SK-N-SH (cell line): Measurements from ENCODE around the gene ULBP2. TPM values are rescaled to one million over a fixed set of nuclear protein-coding genes. Genes with fewer than 3 reads are reported as not detected.

Experiments used
- CTCF ChIA-PET: fragments of 300-600, 350-600 bp; formaldehyde crosslinking; extraction: SDS; loops from one replicate; lab custom pipeline; 2021; lab: Yijun Ruan, JAX
- POLR2A ChIA-PET: fragments of 350-600 bp; sonication (Branson Sonifier 250); formaldehyde crosslinking; extraction: SDS; loops from one replicate; lab custom pipeline; 2020; ENCODE audit warnings: antibody characterized with exemption, inconsistent platforms; lab: Yijun Ruan, JAX
- DNase-seq: peaks from one replicate; pipeline ENCODE4 v3.0.0; 2012
- H2AFZ ChIP-seq: fragments of 200-600 bp; sonication (generic); 2 replicates; pipeline ENCODE4 v1.8.1; 2016; ENCODE audit warnings: antibody characterized with exemption, mild to moderate bottlenecking, low read depth
- H3F3A ChIP-seq: fragments of 200-600 bp; sonication (generic); replicated peaks from 2 replicates; pipeline ENCODE3; 2016; ENCODE audit warnings: antibody characterized with exemption, mild to moderate bottlenecking; ENCODE audit not compliant: insufficient read depth
- H3K27ac ChIP-seq, 2 experiments: fragments of 200-500 bp in 1 of 2; fragments of 200-600 bp in 1 of 2; sonication (Bioruptor generic) in 1 of 2; sonication (generic), shearing (Covaris generic) in 1 of 2; 2 replicates each; pipeline versions ENCODE4 v1.5.1 to v1.6.1; 2014 to 2016; ENCODE audit warnings: low read depth in 2 of 2, inconsistent platforms in 1 of 2, low read length in 1 of 2, mild to moderate bottlenecking in 1 of 2, mixed read lengths in 1 of 2
- H3K27me3 ChIP-seq: fragments of 200-600 bp; sonication (generic), shearing (Covaris generic); 2 replicates; pipeline ENCODE4 v1.6.1; 2016; ENCODE audit warnings: mixed run types; ENCODE audit not compliant: insufficient read depth
- H3K36me3 ChIP-seq, 2 experiments: fragments of 200-500 bp in 1 of 2; fragments of 200-600 bp in 1 of 2; sonication (Bioruptor generic) in 1 of 2; sonication (generic) in 1 of 2; replicated peaks in 1 of 2; 2 replicates each; pipeline versions ENCODE3 to v1.5.1; 2014 to 2016; ENCODE audit warnings: low read length in 1 of 2, mild to moderate bottlenecking in 1 of 2; ENCODE audit not compliant: insufficient read depth in 2 of 2, control insufficient read depth in 1 of 2
- H3K4me1 ChIP-seq, 2 experiments: fragments of 200-500 bp in 1 of 2; fragments of 200-600 bp in 1 of 2; sonication (Bioruptor generic) in 1 of 2; sonication (generic), shearing (Covaris generic) in 1 of 2; 2 replicates each; pipeline versions ENCODE4 v1.5.1 to v1.6.1; 2014 to 2016; ENCODE audit warnings: low read depth in 1 of 2, low read length in 1 of 2, mixed run types in 1 of 2; ENCODE audit not compliant: insufficient read depth in 2 of 2, control insufficient read depth in 1 of 2
- H3K4me2 ChIP-seq: fragments of 200-600 bp; sonication (generic), shearing (Covaris generic); 2 replicates; pipeline ENCODE4 v1.6.1; 2017; ENCODE audit warnings: mixed run types
- H3K4me3 ChIP-seq, 2 experiments: fragments of 200-500 bp in 1 of 2; fragments of 200-600 bp in 1 of 2; sonication (Bioruptor generic) in 1 of 2; sonication (generic), shearing (Covaris generic) in 1 of 2; 2 replicates each; pipeline versions ENCODE4 v1.5.1 to v1.8.1; 2014 to 2016; ENCODE audit warnings: low read depth in 2 of 2, inconsistent platforms in 1 of 2, low read length in 1 of 2, mild to moderate bottlenecking in 1 of 2, mixed read lengths in 1 of 2, moderate library complexity in 1 of 2
- H3K79me2 ChIP-seq: fragments of 200-600 bp; sonication (generic); 2 replicates; pipeline ENCODE4 v1.8.1; 2017; ENCODE audit warnings: mild to moderate bottlenecking; ENCODE audit not compliant: insufficient read depth
- H3K9ac ChIP-seq: fragments of 200-600 bp; sonication (generic); 2 replicates; pipeline ENCODE4 v1.6.1; 2017; ENCODE audit warnings: mixed run types
- H3K9me2 ChIP-seq: fragments of 200-600 bp; sonication (generic); 2 replicates; pipeline ENCODE4 v1.6.1; 2017; ENCODE audit warnings: mixed run types
- H3K9me3 ChIP-seq: fragments of 200-600 bp; sonication (generic); 2 replicates; pipeline ENCODE4 v1.6.1; 2017; ENCODE audit warnings: mixed run types, mild to moderate bottlenecking, moderate library complexity
- H4K20me1 ChIP-seq: fragments of 200-600 bp; sonication (generic); 2 replicates; pipeline ENCODE4 v1.6.1; 2017; ENCODE audit warnings: mild to moderate bottlenecking, mixed run types; ENCODE audit not compliant: insufficient read depth
- EP300 ChIP-seq, 2 experiments: IDR thresholded peaks; 2 replicates each; pipeline versions ENCODE4 v1.4.0 to v1.6.1; 2012; ENCODE audit warnings: borderline replicate concordance in 1 of 2, low read depth in 1 of 2, low read length in 1 of 2
- EZH2phosphoT487 ChIP-seq: fragments of 200-600 bp; sonication (generic); IDR thresholded peaks from 2 replicates; pipeline ENCODE4 v1.6.1; 2017; ENCODE audit warnings: low read depth, mixed run types, mild to moderate bottlenecking, antibody characterized with exemption, moderate library complexity, borderline replicate concordance
- FOSL2 ChIP-seq: IDR thresholded peaks from 2 replicates; pipeline ENCODE4 v1.4.0; 2012; ENCODE audit warnings: low read depth, mild to moderate bottlenecking, moderate library complexity, borderline replicate concordance
- FOXM1 ChIP-seq: IDR thresholded peaks from 2 replicates; pipeline ENCODE4 v1.4.0; 2012; ENCODE audit warnings: low read depth, mild to moderate bottlenecking
- GABPA ChIP-seq: IDR thresholded peaks from 2 replicates; pipeline ENCODE4 v1.4.0; 2012; ENCODE audit warnings: low read depth, mild to moderate bottlenecking
- JUND ChIP-seq: IDR thresholded peaks from 2 replicates; pipeline ENCODE4 v1.4.0; 2012
- MEF2A ChIP-seq: IDR thresholded peaks from 2 replicates; pipeline ENCODE4 v1.4.0; 2012; ENCODE audit warnings: low read depth, borderline replicate concordance
- MXI1 ChIP-seq: IDR thresholded peaks from 2 replicates; pipeline ENCODE4 v1.6.1; 2012; ENCODE audit warnings: mild to moderate bottlenecking, low read depth, low read length, improper control_type of control experiment
- NFIC ChIP-seq: IDR thresholded peaks from 2 replicates; pipeline ENCODE4 v1.4.0; 2012; ENCODE audit warnings: borderline replicate concordance
- NRF1 ChIP-seq: IDR thresholded peaks from 2 replicates; pipeline ENCODE4 v1.6.1; 2012; ENCODE audit warnings: low read depth, mild to moderate bottlenecking, low read length
- POLR2AphosphoS5 ChIP-seq: IDR thresholded peaks from 2 replicates; pipeline ENCODE4 v1.6.1; 2012; ENCODE audit warnings: low read depth, low read length
- RAD21 ChIP-seq: IDR thresholded peaks from 2 replicates; pipeline ENCODE4 v1.6.1; 2012; ENCODE audit warnings: mild to moderate bottlenecking, low read length
- SMC3 ChIP-seq: IDR thresholded peaks from 2 replicates; pipeline ENCODE4 v1.6.1; 2012; ENCODE audit warnings: low read depth, low read length, improper control_type of control experiment
- TCF12 ChIP-seq: IDR thresholded peaks from 2 replicates; pipeline ENCODE4 v1.4.0; 2012
- TEAD4 ChIP-seq: IDR thresholded peaks from 2 replicates; pipeline ENCODE4 v1.4.0; 2012; ENCODE audit warnings: mild to moderate bottlenecking, borderline replicate concordance; ENCODE audit not compliant: insufficient read depth
- WGBS: methylation state at CpG from one replicate; pipeline ENCODE4 v1.1.6; 2017; ENCODE audit warnings: low lambda C conversion rate; 5-methylcytosine and 5-hydroxymethylcytosine counted together
- polyA plus RNA-seq, 3 experiments: library from polyadenylated mRNA; depleted of rRNA; stranded (reverse); fragments of >200 nt; gene quantifications; 2 replicates each; pipeline ENCODE4 v1.2.3, GENCODE V29; 2012
- TF ChIP-seq, protein P1 (sequence below): fragments of 200-600 bp; sonication (generic); IDR thresholded peaks from 2 replicates; pipeline ENCODE4 v1.6.1; 2017; ENCODE audit warnings: antibody characterized with exemption, mild to moderate bottlenecking, moderate library complexity
- TF ChIP-seq, protein P2 (sequence below): IDR thresholded peaks from 2 replicates; pipeline ENCODE4; 2012
- TF ChIP-seq, protein P3 (sequence below): IDR thresholded peaks from 2 replicates; pipeline ENCODE4 v1.4.0; 2012; ENCODE audit warnings: low read depth, borderline replicate concordance

Gene ULBP2
- polyA plus RNA-seq, 1 of the 3 experiments (the other 2 are of a cell fraction), result 5.0 TPM

DNA sequence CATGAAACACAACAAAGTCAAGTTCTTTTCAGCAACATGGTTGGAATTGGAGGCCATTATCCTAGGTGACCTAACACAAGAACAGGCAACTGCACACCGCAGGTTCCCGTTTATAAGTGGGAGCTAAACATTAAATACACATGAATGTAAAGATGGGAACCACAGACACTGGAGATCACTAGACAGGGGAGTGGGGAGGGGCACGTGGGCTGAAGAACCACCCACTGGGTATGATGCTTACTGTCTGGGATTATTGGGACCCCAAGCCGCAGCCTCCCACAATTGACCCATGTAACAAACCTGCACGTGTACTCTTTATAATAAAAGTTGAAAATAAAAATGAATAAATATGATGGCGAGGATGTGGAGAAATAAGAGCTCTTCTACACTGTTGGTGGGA, 10.3 kb upstream of the ULBP2 start:
- ChIA-PET POLR2A (no interaction called here), CTCF (interaction anchor here (1.3 to 1.4 kb wide), 2 partner anchors 97 to 98 kb away, joined by 3 to 4 read pairs; no protein-coding TSS in a partner anchor)
- TF ChIP-seq TCF12, result no peak
- TF ChIP-seq, protein P1, sequence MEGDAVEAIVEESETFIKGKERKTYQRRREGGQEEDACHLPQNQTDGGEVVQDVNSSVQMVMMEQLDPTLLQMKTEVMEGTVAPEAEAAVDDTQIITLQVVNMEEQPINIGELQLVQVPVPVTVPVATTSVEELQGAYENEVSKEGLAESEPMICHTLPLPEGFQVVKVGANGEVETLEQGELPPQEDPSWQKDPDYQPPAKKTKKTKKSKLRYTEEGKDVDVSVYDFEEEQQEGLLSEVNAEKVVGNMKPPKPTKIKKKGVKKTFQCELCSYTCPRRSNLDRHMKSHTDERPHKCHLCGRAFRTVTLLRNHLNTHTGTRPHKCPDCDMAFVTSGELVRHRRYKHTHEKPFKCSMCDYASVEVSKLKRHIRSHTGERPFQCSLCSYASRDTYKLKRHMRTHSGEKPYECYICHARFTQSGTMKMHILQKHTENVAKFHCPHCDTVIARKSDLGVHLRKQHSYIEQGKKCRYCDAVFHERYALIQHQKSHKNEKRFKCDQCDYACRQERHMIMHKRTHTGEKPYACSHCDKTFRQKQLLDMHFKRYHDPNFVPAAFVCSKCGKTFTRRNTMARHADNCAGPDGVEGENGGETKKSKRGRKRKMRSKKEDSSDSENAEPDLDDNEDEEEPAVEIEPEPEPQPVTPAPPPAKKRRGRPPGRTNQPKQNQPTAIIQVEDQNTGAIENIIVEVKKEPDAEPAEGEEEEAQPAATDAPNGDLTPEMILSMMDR, result no peak
- no peak for TF ChIP-seq EZH2phosphoT487
- TF ChIP-seq NFIC, result no peak
- no peak for TF ChIP-seq POLR2AphosphoS5
- no peak for TF ChIP-seq NRF1
- no peak for TF ChIP-seq FOSL2
- TF ChIP-seq FOXM1, result no peak
- TF ChIP-seq MEF2A, result no peak
- no peak for TF ChIP-seq TEAD4
- no peak for TF ChIP-seq MXI1
- TF ChIP-seq GABPA, result no peak
- no peak for TF ChIP-seq RAD21
- no peak for TF ChIP-seq EP300 (IDR thresholded peaks at IDR 0.05; ENCODE audit: borderline replicate concordance in 1 of 2, low read depth in 1 of 2, low read length in 1 of 2)
- no peak for TF ChIP-seq SMC3
- TF ChIP-seq JUND, result no peak
- TF ChIP-seq, protein P2, sequence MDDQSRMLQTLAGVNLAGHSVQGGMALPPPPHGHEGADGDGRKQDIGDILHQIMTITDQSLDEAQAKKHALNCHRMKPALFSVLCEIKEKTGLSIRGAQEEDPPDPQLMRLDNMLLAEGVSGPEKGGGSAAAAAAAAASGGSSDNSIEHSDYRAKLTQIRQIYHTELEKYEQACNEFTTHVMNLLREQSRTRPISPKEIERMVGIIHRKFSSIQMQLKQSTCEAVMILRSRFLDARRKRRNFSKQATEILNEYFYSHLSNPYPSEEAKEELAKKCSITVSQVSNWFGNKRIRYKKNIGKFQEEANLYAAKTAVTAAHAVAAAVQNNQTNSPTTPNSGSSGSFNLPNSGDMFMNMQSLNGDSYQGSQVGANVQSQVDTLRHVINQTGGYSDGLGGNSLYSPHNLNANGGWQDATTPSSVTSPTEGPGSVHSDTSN, result no peak
- TF ChIP-seq, all 33 proteins: peak for 0
- no peak overlapping the region for H3K4me3 ChIP-seq
- WGBS, result 22% methylated on average over 6 of the region's 6 CpGs
- H3K9me2 ChIP-seq, result no peaks in the 10 kb centered on the region
- no peaks in the 10 kb centered on the region for H3K4me1 ChIP-seq
- H3K79me2 ChIP-seq, result no peaks in the 10 kb centered on the region
- H3K27ac ChIP-seq, result no peak overlapping the region
- H3K9ac ChIP-seq, result no peak overlapping the region
- H4K20me1 ChIP-seq, result no peaks in the 10 kb centered on the region
- peaks cover 12% of the 10 kb centered on the region for H3K27me3 ChIP-seq
- H2AFZ ChIP-seq, result no peak overlapping the region
- H3K4me2 ChIP-seq, result no peak overlapping the region
- peaks cover 3% of the 10 kb centered on the region for H3F3A ChIP-seq
- DNase-seq, result no peak
- no peaks in the 10 kb centered on the region for H3K36me3 ChIP-seq
- no peaks in the 10 kb centered on the region for H3K9me3 ChIP-seq

DNA sequence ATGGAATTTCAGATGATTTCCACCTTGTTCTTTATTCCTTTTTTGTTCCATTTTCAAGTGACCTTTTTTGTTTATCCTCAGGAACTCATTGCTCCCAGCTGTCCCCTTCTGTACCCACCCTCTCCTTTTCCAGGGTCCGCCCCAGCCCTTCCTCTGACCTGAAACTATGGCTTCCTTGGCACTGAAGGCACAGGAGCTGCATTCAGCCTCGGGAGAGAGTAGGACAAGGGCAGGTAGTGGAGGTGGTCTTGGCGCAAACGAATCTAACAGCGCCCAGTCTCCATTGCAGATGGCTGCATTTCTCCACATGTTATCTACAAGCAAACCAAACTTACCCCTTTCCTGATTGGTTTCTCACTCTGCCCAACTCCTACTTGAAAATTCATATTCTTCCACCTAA, 8.8 kb upstream of the ULBP2 start:
- peaks cover 25% of the 10 kb centered on the region for H3K27me3 ChIP-seq
- no peak overlapping the region for H3K4me3 ChIP-seq
- 18% methylated on average over 5 of the region's 5 CpGs for WGBS
- H3K79me2 ChIP-seq, result no peaks in the 10 kb centered on the region
- POLR2A ChIA-PET, result no interaction called here
- peaks cover 7% of the 10 kb centered on the region for H3F3A ChIP-seq
- no peaks in the 10 kb centered on the region for H4K20me1 ChIP-seq
- no peaks in the 10 kb centered on the region for H3K9me2 ChIP-seq
- H3K9ac ChIP-seq, result no peak overlapping the region
- H3K4me2 ChIP-seq, result no peak overlapping the region
- no peaks in the 10 kb centered on the region for H3K9me3 ChIP-seq
- no peak overlapping the region for H2AFZ ChIP-seq
- TF ChIP-seq, protein P1, result no peak
- no peak for TF ChIP-seq JUND
- TF ChIP-seq FOSL2, result no peak
- TF ChIP-seq EZH2phosphoT487, result no peak
- no peak for TF ChIP-seq TCF12
- TF ChIP-seq, protein P3, sequence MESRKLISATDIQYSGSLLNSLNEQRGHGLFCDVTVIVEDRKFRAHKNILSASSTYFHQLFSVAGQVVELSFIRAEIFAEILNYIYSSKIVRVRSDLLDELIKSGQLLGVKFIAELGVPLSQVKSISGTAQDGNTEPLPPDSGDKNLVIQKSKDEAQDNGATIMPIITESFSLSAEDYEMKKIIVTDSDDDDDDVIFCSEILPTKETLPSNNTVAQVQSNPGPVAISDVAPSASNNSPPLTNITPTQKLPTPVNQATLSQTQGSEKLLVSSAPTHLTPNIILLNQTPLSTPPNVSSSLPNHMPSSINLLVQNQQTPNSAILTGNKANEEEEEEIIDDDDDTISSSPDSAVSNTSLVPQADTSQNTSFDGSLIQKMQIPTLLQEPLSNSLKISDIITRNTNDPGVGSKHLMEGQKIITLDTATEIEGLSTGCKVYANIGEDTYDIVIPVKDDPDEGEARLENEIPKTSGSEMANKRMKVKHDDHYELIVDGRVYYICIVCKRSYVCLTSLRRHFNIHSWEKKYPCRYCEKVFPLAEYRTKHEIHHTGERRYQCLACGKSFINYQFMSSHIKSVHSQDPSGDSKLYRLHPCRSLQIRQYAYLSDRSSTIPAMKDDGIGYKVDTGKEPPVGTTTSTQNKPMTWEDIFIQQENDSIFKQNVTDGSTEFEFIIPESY, result no peak
- no peak for TF ChIP-seq SMC3
- TF ChIP-seq NRF1, result no peak
- TF ChIP-seq, all 33 proteins: peak for 0
- Histone ChIP-seq H3K27ac (no peak overlapping the region), H3K4me1 (no peaks in the 10 kb centered on the region), H3K36me3 (no peaks in the 10 kb centered on the region)
- DNase-seq, result no peak
- CTCF ChIA-PET, result no interaction called here
